Fibroblast of mammary gland (primary cell): ENCODE results near the gene ELP5.

ENCODE experiments used
- DNase-seq: peaks from one replicate; pipeline ENCODE4 v3.0.0-alpha.2; 2010; ENCODE audit warnings: low read depth
- H3K4me3 ChIP-seq: 2 replicates; pipeline ENCODE4 v1.5.1; 2011; ENCODE audit warnings: low read depth, mild to moderate bottlenecking, low read length, moderate library complexity; ENCODE audit not compliant: control insufficient read depth
- CTCF ChIP-seq: conservative IDR thresholded peaks from 2 replicates; pipeline ENCODE4 v1.5.1; 2011; ENCODE audit warnings: low read depth, low read length, inconsistent platforms; ENCODE audit not compliant: control insufficient read depth, insufficient read depth

Gene ELP5

GRCh38 chr17:7281074-7281952 is 29.3 kb downstream of the ELP5 start, which contains the start of gene SLC2A4:
Gene SLC2A4 (plus strand): TSS chr17:7281718. CDS start chr17:7281935, 217 bp downstream.
- DNase-seq = peak; percentile 92
- TF ChIP-seq CTCF = no peak
- H3K4me3 ChIP-seq = peak within 1 kb of the TSS; percentile 44

- DNase-seq = no peak
- H3K4me3 ChIP-seq = peak overlapping the region; percentile 37
- no peak for TF ChIP-seq CTCF
These were observed 30.1 kb downstream of the ELP5 start for GRCh38 chr17:7281953-7282751.

DNA sequence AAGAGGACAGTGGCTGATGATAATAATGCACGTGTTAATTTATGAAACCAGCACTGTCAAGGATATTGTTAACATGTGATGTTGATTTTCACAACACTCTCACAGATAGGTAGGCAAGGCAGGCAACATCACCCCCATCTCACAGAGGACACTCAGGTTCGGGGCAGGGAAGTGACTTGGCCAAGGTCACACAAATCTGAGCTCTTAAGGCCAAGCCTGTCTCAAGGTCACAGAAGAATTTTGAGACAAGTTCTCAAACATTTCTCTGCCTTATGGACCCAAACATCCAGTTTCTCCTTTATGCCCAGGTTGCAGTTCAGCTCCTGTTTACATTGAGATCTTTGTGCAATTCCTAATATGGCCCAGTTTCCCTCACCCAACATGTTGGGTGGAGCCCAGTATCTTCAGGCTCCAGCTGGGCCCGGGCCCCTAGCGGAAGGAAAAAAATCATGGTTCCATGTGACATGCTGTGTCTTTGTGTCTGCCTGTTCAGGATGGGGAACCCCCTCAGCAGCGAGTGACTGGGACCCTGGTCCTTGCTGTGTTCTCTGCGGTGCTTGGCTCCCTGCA is 30.8 kb downstream of the ELP5 start:
- no peak for DNase-seq
- no peak overlapping the region for H3K4me3 ChIP-seq
- TF ChIP-seq CTCF = no peak

DNA sequence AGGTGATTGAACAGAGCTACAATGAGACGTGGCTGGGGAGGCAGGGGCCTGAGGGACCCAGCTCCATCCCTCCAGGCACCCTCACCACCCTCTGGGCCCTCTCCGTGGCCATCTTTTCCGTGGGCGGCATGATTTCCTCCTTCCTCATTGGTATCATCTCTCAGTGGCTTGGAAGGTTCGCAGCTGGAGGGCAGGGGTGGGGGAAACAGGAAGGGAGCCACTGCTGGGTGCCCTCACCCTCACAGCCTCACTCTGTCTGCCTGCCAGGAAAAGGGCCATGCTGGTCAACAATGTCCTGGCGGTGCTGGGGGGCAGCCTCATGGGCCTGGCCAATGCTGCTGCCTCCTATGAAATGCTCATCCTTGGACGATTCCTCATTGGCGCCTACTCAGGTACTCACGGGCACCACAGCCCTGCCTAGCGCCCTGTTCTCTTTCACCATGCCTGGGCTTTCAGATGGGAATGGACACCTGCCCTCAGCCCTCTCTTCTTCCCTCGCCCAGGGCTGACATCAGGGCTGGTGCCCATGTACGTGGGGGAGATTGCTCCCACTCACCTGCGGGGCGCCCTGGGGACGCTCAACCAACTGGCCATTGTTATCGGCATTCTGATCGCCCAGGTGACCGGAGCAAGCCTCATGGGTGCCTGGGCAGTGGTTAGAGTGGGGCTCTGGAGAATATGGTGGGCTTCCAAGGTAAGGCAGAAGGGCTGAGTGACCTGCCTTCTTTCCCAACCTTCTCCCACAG is 31.6 kb downstream of the ELP5 start:
- TF ChIP-seq CTCF = no peak
- H3K4me3 ChIP-seq = no peak overlapping the region
- no peak for DNase-seq

DNA sequence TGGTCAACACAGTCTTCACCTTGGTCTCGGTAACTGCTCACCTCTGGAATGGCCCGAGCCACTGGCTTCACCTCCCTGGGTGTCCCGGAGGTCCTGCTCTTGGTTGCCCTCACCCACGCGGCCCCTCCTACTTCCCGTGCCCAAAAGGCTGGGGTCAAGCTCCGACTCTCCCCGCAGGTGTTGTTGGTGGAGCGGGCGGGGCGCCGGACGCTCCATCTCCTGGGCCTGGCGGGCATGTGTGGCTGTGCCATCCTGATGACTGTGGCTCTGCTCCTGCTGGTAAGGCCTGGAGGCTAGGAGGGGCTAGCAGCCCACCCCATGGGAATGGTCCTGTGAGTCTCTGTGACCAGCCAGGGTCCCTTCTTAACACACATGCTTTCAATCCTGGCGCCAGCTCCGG is 32.9 kb downstream of the ELP5 start:
- DNase-seq = no peak
- TF ChIP-seq CTCF = no peak
- H3K4me3 ChIP-seq = no peak overlapping the region

GRCh38 chr17:7285679-7286078 is 33.7 kb downstream of the ELP5 start:
- no peak for TF ChIP-seq CTCF
- DNase-seq = no peak
- H3K4me3 ChIP-seq = no peak overlapping the region
